Measurements from ENCODE around the gene BCL2.

Gene BCL2

GRCh38 chr18:63140038-63140450 is 179.5 kb downstream of the BCL2 start:
- DNase-seq (ENCODE audit: low spot score): no peak

- no peak for DNase-seq (ENCODE audit: low spot score)
These were observed 180.9 kb downstream of the BCL2 start for GRCh38 chr18:63138436-63139340.

GRCh38 chr18:63137999-63138435 is 181.6 kb downstream of the BCL2 start:
- no peak for DNase-seq (ENCODE audit: low spot score)

- DNase-seq (ENCODE audit: low spot score): no peak
These were observed 184.5 kb downstream of the BCL2 start for GRCh38 chr18:63135101-63135500.

DNA sequence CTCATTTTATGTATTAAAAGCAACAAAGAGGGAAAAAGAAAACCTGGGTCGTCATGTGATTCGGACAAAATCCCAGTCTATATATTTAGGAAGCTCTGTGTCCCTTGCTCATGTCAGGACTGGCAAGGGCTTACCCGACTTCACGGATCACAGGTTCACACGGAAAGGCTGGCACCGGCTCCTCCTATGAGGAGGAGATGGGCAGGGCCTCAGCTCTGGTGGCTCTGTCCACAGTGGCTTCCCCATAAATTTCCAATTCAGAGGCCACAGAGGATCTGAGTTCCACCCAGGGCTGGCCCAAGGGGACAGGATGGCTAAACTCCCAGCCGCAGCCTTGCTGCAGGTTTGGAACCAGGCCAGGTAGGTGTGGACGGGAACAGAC is 186.8 kb downstream of the BCL2 start:
- peak; percentile 58 for DNase-seq (ENCODE audit: low spot score)

DNA sequence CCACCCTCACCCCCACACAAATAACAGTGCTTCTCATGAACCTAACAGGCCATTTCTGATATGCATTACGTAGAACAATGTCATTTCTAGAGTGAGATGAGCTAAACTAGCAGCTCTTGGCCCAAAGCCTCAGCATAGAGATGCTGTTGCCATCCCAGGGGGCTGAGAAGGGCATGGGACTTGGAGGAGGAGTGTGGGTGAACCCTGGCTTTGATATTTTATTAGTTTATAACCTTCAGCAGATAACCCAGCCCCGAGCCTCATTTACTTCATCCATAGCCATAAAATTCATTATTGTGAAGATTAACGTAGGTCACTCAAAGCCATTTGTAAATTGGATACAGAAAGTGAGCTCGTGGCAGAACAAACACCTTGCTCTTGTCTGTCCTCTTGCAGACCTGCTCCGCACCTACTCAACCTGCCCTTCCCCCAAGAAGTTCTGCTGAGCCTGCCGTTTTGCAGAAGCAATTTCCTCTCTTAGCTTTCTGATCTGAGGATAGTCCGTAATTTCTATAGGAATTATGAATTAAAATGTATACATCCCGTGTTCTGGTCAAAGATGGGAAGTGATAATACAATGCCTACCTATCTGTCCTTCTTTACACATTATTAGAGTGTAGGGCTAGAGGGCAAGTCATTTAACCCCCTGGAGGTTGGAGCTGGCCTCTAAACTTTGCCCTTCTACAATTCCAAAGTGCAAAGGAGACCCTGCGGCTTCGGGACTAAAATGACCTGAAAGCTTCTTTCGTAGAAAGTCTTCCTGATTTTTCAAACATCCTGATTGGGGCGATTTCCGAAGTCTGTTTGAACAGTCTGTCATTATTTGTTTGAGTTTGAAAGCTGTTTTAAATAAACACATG is 187.4 kb downstream of the BCL2 start:
- DNase-seq (ENCODE audit: low spot score): no peak

GRCh38 chr18:63131106-63131958 is 188.2 kb downstream of the BCL2 start:
- peak; percentile 62 for DNase-seq (ENCODE audit: low spot score)

DNA sequence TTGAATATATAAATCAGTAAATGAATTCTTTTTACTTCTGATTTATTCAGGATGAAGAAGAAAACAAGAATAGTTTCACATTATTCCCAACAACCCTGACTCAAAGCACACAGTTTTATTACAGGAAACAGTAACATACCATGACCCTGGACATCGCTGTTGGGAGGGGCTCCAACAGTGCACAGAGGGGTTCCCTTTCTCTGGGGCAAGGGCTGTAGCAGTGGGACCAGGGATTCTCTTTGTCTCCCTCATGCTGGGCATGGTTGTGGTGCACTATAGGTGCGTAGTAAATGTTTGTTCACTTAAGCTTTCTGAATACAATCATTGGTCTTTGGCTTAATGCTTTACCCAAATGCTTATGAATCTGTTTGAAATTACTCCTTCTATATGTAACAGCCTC is 189.4 kb downstream of the BCL2 start:
- DNase-seq (ENCODE audit: low spot score): no peak

GRCh38 chr18:63128237-63128974 is 191.2 kb downstream of the BCL2 start:
- DNase-seq (ENCODE audit: low spot score): no peak

DNA sequence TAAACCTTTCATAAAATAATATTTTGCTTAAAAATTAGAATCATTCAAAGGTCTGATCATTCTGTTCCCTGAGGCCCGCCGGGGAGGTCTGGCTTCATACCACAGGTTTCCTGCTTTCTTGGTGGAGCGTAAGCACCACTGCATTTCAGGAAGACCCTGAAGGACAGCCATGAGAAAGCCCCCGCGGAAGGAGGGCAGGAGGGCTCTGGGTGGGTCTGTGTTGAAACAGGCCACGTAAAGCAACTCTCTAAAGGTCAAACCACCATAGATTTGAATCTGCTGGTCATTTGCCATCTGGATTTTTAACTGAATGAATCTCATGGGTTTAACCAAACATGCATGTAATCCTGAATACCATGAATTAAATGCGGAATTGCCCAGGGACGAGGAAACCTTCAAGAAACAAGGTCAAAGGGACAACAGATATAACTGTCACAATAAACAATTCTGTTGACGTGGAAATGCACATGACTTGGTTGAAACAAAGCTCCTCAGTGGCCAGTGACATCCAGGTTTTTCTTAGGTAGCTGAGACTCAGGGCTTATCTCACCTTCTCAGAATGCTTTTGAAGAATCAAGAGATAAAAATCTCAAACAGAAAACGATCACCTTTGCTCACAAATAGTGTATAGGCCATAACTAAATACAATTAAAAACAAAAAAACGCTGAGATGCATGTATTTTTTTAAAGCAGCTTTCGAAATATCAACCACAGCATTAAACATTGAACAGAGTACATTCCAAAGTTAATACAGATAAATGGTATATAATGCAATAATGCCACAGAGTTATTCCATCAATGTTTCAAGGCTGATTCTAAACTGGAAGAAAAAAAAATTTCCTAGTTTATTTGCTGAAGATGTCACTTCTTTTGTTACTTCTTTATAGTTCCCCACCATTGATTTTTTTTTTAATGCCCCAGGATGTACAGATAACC is 193.2 kb downstream of the BCL2 start:
- DNase-seq (ENCODE audit: low spot score): no peak

GRCh38 chr18:63120620-63121019 is 198.9 kb downstream of the BCL2 start:
- no peak for DNase-seq (ENCODE audit: low spot score)

DNA sequence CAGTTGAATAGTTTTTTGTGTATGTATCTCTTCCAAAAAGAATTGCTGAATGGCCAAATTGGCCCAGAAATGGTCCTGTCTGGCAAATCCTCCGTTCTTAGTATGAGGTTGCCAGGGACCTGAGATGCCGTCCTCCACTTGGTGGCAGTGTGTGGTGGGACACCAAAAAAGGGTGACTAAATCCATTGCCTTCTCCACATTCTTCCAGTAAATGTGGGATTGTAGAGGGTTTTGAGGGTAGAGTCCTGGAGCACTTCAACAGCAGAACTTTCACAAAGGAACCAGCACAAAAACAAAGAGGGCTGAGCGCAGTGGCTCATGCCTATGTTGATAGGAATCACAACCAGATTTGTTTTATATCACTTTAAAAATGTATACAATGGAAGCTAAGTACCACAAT is 199.9 kb downstream of the BCL2 start:
- peak; percentile 58 for DNase-seq (ENCODE audit: low spot score)

DNA sequence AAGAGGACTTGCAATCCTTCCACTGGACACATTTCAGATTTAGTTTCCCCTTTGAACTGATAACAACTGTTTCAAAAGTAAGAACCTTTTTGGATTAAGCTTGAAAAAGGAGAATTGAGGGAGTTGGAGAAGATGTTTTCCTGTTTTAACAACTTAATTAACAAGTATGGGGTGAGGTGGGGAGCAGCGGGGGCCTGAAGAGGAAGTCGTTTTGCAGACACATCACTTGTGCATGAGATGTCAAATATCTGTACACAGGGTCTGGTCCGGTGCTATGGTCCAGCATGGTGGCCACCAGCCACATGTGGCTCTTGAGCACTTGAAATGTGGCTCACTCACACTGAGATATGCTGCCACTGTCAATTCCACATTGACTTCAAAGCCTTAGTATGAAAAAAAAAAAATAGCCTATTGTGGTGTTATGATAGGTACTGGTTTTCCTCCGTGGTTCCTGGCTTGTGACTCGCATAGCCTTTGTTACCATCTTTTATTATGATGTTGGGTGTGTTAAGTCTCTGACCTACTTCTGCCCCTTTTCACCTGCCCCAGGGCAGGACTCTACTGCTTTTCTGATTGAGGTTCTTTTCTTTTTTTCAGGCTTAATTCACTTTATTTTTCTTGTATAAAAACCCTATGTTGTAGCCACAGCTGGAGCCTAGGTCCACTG is 205.5 kb downstream of the BCL2 start:
- no peak for DNase-seq (ENCODE audit: low spot score)

DNA sequence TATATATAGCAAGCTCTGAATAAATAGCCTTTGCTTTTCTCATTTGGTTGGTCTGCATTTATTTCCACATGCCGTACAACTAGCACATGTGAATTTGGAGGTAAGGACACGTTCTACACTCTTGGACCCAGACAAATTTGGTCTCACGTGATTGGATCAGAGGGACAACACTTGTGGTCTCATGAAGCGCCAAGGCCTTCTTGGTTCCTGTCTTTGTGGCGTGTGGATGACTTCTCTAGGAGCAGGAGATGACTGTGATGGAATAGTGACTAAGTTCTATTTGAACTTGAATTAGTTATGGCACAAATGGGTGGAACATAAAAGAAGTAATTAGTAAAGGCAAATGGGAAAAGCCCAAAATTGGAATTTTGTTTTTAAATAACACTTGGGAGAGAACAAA is 206.9 kb downstream of the BCL2 start:
- DNase-seq (ENCODE audit: low spot score): no peak

DNA sequence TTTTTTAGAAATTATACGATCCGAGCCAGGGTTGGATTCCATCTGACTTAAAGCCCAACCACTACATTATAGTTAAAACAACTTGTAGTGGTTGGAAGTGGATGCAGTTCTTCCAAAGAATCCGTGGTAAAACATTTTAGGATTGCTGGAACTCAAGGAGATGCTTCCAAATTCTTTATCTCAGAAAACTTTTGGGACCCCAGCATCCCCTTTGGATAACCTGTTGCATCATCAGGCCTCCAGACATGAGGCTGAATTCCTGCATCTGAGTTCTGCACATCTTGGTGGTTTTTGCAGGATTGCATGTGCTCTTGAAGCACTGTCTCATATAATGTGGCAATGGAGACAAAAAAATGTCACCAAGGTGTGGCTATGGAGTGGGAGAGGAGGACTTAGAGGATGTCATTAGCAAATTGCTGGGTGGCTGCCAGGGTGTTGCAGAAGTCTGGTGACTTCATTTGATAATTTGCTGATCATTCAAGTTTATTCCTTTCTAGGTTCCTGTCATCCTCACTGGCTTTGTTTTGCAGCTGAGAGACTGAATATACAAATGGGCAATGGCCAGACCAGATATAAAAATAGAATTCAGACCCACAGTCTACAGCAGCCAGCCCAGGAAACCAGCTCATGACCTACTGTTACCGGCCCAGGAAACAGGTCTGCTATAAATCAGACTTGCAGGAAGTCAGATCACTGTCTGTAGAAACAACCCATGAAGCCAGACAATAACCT is 207.7 kb downstream of the BCL2 start:
- DNase-seq (ENCODE audit: low spot score): peak; percentile 21

- DNase-seq (ENCODE audit: low spot score): no peak
These were observed 209.8 kb downstream of the BCL2 start for GRCh38 chr18:63109802-63110201.

- no peak for DNase-seq (ENCODE audit: low spot score)
These were observed 210.5 kb downstream of the BCL2 start for GRCh38 chr18:63109022-63109421.

DNA sequence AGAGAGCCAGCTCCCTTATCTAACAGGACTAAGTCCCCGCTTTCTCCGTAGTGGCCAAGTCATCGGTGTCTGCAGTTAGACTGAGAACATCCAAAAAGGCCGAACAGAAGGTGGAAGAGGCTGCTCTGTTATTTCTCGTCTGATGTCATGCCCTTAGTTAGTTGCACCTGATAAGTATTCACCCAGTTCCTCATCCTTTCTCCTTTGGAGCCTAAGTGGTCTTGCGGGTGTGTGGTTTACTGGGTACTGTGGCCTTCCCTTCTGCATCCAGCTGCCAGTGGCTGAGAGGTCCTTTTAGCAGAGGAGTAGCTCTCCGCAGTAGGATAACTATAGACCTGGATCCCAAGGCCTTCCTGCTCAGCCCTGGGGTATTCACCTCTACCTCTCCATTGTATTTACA is 211.6 kb downstream of the BCL2 start:
- DNase-seq (ENCODE audit: low spot score): no peak
